Endothelial cell of umbilical vein (primary cell): ENCODE results near the gene BORCS5. TPM values are rescaled to one million over a fixed set of nuclear protein-coding genes. Genes with fewer than 3 reads are reported as not detected.

Experiments
- BruUV-seq: library from RNA; stranded (reverse); fragments of 400-500 nt; replicated peaks from 2 replicates; lab custom pipeline; 2021; lab: Mats Ljungman, UMichigan
- CTCF ChIA-PET: fragments of 300-600, 350-600 bp; sonication (Branson Sonifier 250); formaldehyde crosslinking; loops from one replicate; lab custom pipeline; 2021; ENCODE audit warnings: antibody characterized with exemption, inconsistent platforms; lab: Charles Lee
- POLR2A ChIA-PET: fragments of 300-600, 350-600 bp; sonication (Branson Sonifier 250); formaldehyde crosslinking; loops from one replicate; lab custom pipeline; 2021; ENCODE audit warnings: antibody characterized with exemption, inconsistent platforms; lab: Charles Lee
- DNase-seq: peaks from one replicate; pipeline ENCODE4 v3.0.0-alpha.2; 2011; ENCODE audit warnings: low read depth, low spot score
- FAIRE-seq: peaks from 2 replicates; lab custom pipeline; 2011; peaks lifted over from hg19 to GRCh38; lab: Jason Lieb, UNC
- H2AFZ ChIP-seq: 2 replicates; pipeline ENCODE4 v1.6.0; 2012; ENCODE audit warnings: low read depth, low read length, control low read depth, inconsistent platforms
- H3K27ac ChIP-seq: 2 replicates; pipeline ENCODE4 v1.5.1; 2011; ENCODE audit warnings: low read depth, mild to moderate bottlenecking, control low read depth, low read length, moderate library complexity; ENCODE audit not compliant: insufficient read depth
- H3K27me3 ChIP-seq, 2 experiments: 2 replicates each; pipeline versions ENCODE4 v1.6.0 to v1.6.1; 2011; ENCODE audit warnings: low read length in 2 of 2, mixed read lengths in 1 of 2; ENCODE audit not compliant: control insufficient read depth in 2 of 2, insufficient read depth in 2 of 2
- H3K36me3 ChIP-seq, 2 experiments: 2 replicates in 1 of 2; 3 replicates in 1 of 2; pipeline ENCODE4 v1.5.1; 2011; ENCODE audit warnings: low read length in 2 of 2, mild to moderate bottlenecking in 1 of 2, moderate library complexity in 1 of 2; ENCODE audit not compliant: control insufficient read depth in 2 of 2, insufficient read depth in 2 of 2; ENCODE audit errors: extremely low read depth in 1 of 2
- H3K4me1 ChIP-seq: 3 replicates; pipeline ENCODE4 v1.5.1; 2011; ENCODE audit warnings: mild to moderate bottlenecking, low read length; ENCODE audit not compliant: control insufficient read depth, insufficient read depth; ENCODE audit errors: extremely low read depth
- H3K4me2 ChIP-seq: 2 replicates; pipeline ENCODE4 v1.6.1; 2011; ENCODE audit warnings: low read length, control low read depth, mixed read lengths; ENCODE audit not compliant: insufficient read depth
- H3K4me3 ChIP-seq, 3 experiments: fragments of 200-600 bp in 1 of 3; sonication (generic), shearing (Covaris generic) in 1 of 3; replicated peaks in 1 of 3; 2 replicates each; pipeline ENCODE4 v1.5.1; 2011 to 2016; ENCODE audit warnings: control low read depth in 3 of 3, low read length in 3 of 3, mild to moderate bottlenecking in 2 of 3, inconsistent platforms in 1 of 3, low read depth in 1 of 3, moderate library complexity in 1 of 3; ENCODE audit not compliant: insufficient read depth in 1 of 3
- H3K79me2 ChIP-seq: 2 replicates; pipeline ENCODE4 v1.6.0; 2012; ENCODE audit warnings: low read length, inconsistent platforms; ENCODE audit not compliant: control insufficient read depth, insufficient read depth
- H3K9ac ChIP-seq: replicated peaks from 2 replicates; pipeline ENCODE3; 2011; ENCODE audit warnings: low read length, control low read depth; ENCODE audit not compliant: insufficient read depth; ENCODE audit errors: extremely low read depth
- H3K9me1 ChIP-seq: replicated peaks from 3 replicates; pipeline ENCODE4 v1.6.0; 2011; ENCODE audit warnings: mild to moderate bottlenecking, low read length; ENCODE audit not compliant: control insufficient read depth, insufficient read depth; ENCODE audit errors: extremely low read depth
- H3K9me3 ChIP-seq: replicated peaks from 2 replicates; pipeline ENCODE4 v1.5.1; 2012; ENCODE audit warnings: low read length, inconsistent platforms; ENCODE audit not compliant: control insufficient read depth, insufficient read depth
- H4K20me1 ChIP-seq: replicated peaks from 2 replicates; pipeline ENCODE3; 2011; ENCODE audit warnings: mild to moderate bottlenecking, low read length; ENCODE audit not compliant: control insufficient read depth, insufficient read depth; ENCODE audit errors: extremely low read depth
- CTCF ChIP-seq, 2 donors: IDR thresholded peaks; 1 replicate in 1 of 2; 2 replicates in 1 of 2; pipeline ENCODE4 v1.5.1; 2011; ENCODE audit warnings: low read length in 2 of 2, mild to moderate bottlenecking in 2 of 2, moderate library complexity in 2 of 2, control low read depth in 1 of 2, inconsistent platforms in 1 of 2, low read depth in 1 of 2; ENCODE audit not compliant: insufficient read depth in 1 of 2; ENCODE audit errors: extremely low read depth in 1 of 2
- EZH2 ChIP-seq: IDR thresholded peaks from 2 replicates; pipeline ENCODE4 v1.6.1; 2012; ENCODE audit warnings: borderline replicate concordance, low read depth, mild to moderate bottlenecking, moderate library complexity, low read length, inconsistent platforms; ENCODE audit not compliant: severe bottlenecking
- FOS ChIP-seq: IDR thresholded peaks from 2 replicates; pipeline ENCODE4 v1.6.1; 2011; ENCODE audit warnings: mild to moderate bottlenecking, low read length, moderate library complexity, borderline replicate concordance; ENCODE audit not compliant: insufficient read depth
- GATA2 ChIP-seq: IDR thresholded peaks from 2 replicates; pipeline ENCODE4 v1.7.0; 2011; ENCODE audit warnings: low read depth, mild to moderate bottlenecking, moderate library complexity, mixed read lengths, low read length; ENCODE audit not compliant: insufficient read length, insufficient read depth
- JUN ChIP-seq: IDR thresholded peaks from 2 replicates; pipeline ENCODE4 v1.6.1; 2011; ENCODE audit warnings: borderline replicate concordance, low read depth; ENCODE audit not compliant: insufficient read length, insufficient read depth
- MAX ChIP-seq: IDR thresholded peaks from 2 replicates; pipeline ENCODE4 v1.6.1; 2011; ENCODE audit not compliant: insufficient read depth, insufficient read length
- MYC ChIP-seq: IDR thresholded peaks from one replicate; pipeline ENCODE4 v1.6.1; 2011; ENCODE audit warnings: mild to moderate bottlenecking, low read depth, low read length
- POLR2A ChIP-seq: IDR thresholded peaks from 2 replicates; pipeline ENCODE4 v1.6.1; 2012; ENCODE audit warnings: low read depth, mild to moderate bottlenecking, control low read depth, low read length
- POLR2AphosphoS5 ChIP-seq: IDR thresholded peaks from 2 replicates; pipeline ENCODE4 v1.6.1; 2012; ENCODE audit warnings: low read depth, mild to moderate bottlenecking, control low read depth, low read length, moderate library complexity; ENCODE audit not compliant: insufficient read depth
- dilution Hi-C: fragments of 300-500 bp; cut with MboI; formaldehyde crosslinking; loops from one replicate; pipeline ENCODE4 v1.15.0; 2019; ENCODE audit warnings: low sequenced_read_pairs; ENCODE audit not compliant: extremely low pct_ligation_motif_present
- intact Hi-C: fragments of 100-400 bp; cut with micrococcal nuclease; formaldehyde crosslinking; loops from one replicate; pipeline ENCODE4 v1.10.0; 2022
- polyA plus RNA-seq, 4 experiments: library from polyadenylated mRNA; depleted of rRNA in 3 of 4; stranded (reverse) in 3 of 4; unstranded in 1 of 4; fragments of >200 nt; gene quantifications; 2 replicates each; pipeline versions ENCODE4 v1.2.1 to v1.2.3, GENCODE V29; 2011 to 2012; ENCODE audit warnings: missing spikeins in 1 of 4
- total RNA-seq: library from RNA; stranded (reverse); gene quantifications from 2 replicates; pipeline ENCODE4 v1.2.3, GENCODE V29; 2021

BORCS5 gene
- total and polyA plus RNA-seq, 2 donors (not counting 3 experiments of a cell fraction or from before 2014, with no cell fraction given) = 8.3 to 10.5 TPM

- Histone ChIP-seq H3K36me3 (no peaks in the 10 kb centered on the region), H3K4me2 (no peak overlapping the region), H3K4me3 (no peak overlapping the region), H3K4me1 (peaks cover 2% of the 10 kb centered on the region), H3K9me3 (no peaks in the 10 kb centered on the region), H4K20me1 (no peaks in the 10 kb centered on the region), H3K9ac (no peak overlapping the region), H3K27ac (no peak overlapping the region), H3K79me2 (no peaks in the 10 kb centered on the region), H2AFZ (no peak overlapping the region), H3K27me3 (no peaks in the 10 kb centered on the region), H3K9me1 (no peaks in the 10 kb centered on the region)
- DNase-seq (no peak), FAIRE-seq (no peak)
- ChIA-PET CTCF (no interaction called here), POLR2A (no interaction called here)
- no TSS peak for BruUV-seq
- dilution Hi-C loops (no loop called here), intact Hi-C loops (no loop called here)
- TF ChIP-seq MYC (no peak), MAX (no peak), CTCF (IDR thresholded peaks at IDR 0.05; ENCODE audit: extremely low read depth in 1 of 2, insufficient read depth in 1 of 2, low read depth in 1 of 2, low read length in 2 of 2) (no peak), FOS (no peak), GATA2 (no peak), POLR2A (no peak), POLR2AphosphoS5 (no peak), EZH2 (no peak), JUN (no peak)
Observed at GRCh38 chr12:12469386-12469785, 112.5 kb downstream of the BORCS5 start.
